Upper lobe of right lung (tissue), 1 donor: ENCODE measurements around the gene FBL. TPM values are rescaled to one million over a fixed set of nuclear protein-coding genes. Genes with fewer than 3 reads are reported as not detected.

Experiments
- ATAC-seq: fragments of 200-7000 bp; cut with Tn5 transposase; one replicate; pipeline ENCODE4 v1.9.1; 2020; ENCODE audit warnings: mild to moderate bottlenecking, moderate library complexity
- DNase-seq: peaks from one replicate; pipeline ENCODE4 v3.0.0-alpha.2; 2020
- H3K27ac ChIP-seq: fragments of 200-600 bp; one replicate; pipeline ENCODE4 v1.8.0; 2022
- H3K27me3 ChIP-seq: fragments of 200-600 bp; one replicate; pipeline ENCODE4 v1.8.0; 2022; ENCODE audit warnings: mild to moderate bottlenecking
- H3K36me3 ChIP-seq: fragments of 200-600 bp; one replicate; pipeline ENCODE4 v1.8.0; 2022
- H3K4me1 ChIP-seq: fragments of 200-600 bp; one replicate; pipeline ENCODE4 v1.8.0; 2022
- H3K4me3 ChIP-seq: fragments of 200-600 bp; one replicate; pipeline ENCODE4 v1.8.0; 2022; ENCODE audit warnings: mild to moderate bottlenecking
- H3K9me3 ChIP-seq: fragments of 200-600 bp; one replicate; pipeline ENCODE4 v1.8.0; 2022
- intact Hi-C: fragments of 100-400 bp; cut with DNase I; formaldehyde crosslinking; loops from one replicate; pipeline ENCODE4 v1.11.0; 2022
- total RNA-seq: library from RNA; stranded (reverse); fragmentation: NEBNext Ultra II Directional; extraction: Animal tissue kit (Norgen Biotek cat#: 25700); gene quantifications from one replicate; pipeline ENCODE4 v1.2.1, GENCODE V29; 2021
- TF ChIP-seq, protein P1 (sequence below): fragments of 200-600 bp; IDR thresholded peaks from one replicate; pipeline ENCODE4 v1.8.0; 2022; ENCODE audit warnings: antibody characterized with exemption
- donor health status: DM: no; HTN: yes; CAD: no; lungs with severe emphysema.

FBL gene
- total RNA-seq, 1 donor from 2014 or later, result 123 TPM

DNA sequence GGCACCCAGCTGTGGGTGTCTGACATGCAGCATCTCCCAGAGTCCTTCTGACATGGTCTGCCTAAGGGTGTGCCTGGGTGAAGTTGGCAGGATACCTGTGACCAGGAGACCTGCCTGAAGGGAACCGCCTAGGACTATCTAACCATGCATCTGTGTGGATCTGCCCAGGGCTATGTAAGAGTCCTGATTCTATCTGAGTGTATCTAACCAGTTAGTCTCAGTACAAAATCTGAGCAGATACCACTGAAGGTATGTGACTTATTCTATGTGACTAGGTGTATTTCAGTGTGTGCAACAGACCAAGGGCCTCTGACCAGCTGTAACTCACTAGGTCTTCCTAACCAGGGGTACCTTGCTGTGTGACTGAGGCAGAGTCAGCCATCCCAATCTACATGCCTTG, 28.2 kb upstream of the FBL start:
- no peaks in the 10 kb centered on the region for H3K9me3 ChIP-seq
- DNase-seq (no peak), ATAC-seq (no peak)
- intact Hi-C loops, result no loop called here
- no peaks in the 10 kb centered on the region for H3K36me3 ChIP-seq
- H3K4me3 ChIP-seq, result no peak overlapping the region
- no peaks in the 10 kb centered on the region for H3K4me1 ChIP-seq
- H3K27ac ChIP-seq, result no peak overlapping the region
- no peaks in the 10 kb centered on the region for H3K27me3 ChIP-seq
- TF ChIP-seq, protein P1, sequence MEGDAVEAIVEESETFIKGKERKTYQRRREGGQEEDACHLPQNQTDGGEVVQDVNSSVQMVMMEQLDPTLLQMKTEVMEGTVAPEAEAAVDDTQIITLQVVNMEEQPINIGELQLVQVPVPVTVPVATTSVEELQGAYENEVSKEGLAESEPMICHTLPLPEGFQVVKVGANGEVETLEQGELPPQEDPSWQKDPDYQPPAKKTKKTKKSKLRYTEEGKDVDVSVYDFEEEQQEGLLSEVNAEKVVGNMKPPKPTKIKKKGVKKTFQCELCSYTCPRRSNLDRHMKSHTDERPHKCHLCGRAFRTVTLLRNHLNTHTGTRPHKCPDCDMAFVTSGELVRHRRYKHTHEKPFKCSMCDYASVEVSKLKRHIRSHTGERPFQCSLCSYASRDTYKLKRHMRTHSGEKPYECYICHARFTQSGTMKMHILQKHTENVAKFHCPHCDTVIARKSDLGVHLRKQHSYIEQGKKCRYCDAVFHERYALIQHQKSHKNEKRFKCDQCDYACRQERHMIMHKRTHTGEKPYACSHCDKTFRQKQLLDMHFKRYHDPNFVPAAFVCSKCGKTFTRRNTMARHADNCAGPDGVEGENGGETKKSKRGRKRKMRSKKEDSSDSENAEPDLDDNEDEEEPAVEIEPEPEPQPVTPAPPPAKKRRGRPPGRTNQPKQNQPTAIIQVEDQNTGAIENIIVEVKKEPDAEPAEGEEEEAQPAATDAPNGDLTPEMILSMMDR, result no peak

DNA sequence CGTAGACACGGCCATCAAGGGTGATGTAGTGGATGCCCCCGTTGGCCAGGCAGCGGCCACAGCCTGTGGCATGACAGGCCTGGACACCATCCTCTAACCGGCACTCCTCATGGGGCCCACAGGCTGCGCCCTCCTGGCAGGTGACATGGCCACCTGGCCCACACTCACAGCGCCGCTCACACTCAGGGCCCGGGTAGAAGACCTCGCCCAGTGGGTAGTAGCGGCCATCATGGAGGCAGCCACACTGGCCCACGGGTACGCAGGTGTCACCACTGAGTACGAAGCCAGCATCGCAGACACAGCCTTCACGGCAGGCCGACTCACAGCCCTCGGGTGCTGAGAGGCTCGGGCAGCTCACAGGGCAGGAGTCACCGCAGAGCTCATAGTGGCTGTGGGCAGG, 27.2 kb upstream of the FBL start:
- ATAC-seq (no peak), DNase-seq (no peak)
- TF ChIP-seq, protein P1, result no peak
- no peaks in the 10 kb centered on the region for H3K9me3 ChIP-seq
- H3K4me3 ChIP-seq, result no peak overlapping the region
- H3K27me3 ChIP-seq, result no peaks in the 10 kb centered on the region
- intact Hi-C loops, result no loop called here
- H3K36me3 ChIP-seq, result no peaks in the 10 kb centered on the region
- no peak overlapping the region for H3K27ac ChIP-seq
- H3K4me1 ChIP-seq, result no peaks in the 10 kb centered on the region

DNA sequence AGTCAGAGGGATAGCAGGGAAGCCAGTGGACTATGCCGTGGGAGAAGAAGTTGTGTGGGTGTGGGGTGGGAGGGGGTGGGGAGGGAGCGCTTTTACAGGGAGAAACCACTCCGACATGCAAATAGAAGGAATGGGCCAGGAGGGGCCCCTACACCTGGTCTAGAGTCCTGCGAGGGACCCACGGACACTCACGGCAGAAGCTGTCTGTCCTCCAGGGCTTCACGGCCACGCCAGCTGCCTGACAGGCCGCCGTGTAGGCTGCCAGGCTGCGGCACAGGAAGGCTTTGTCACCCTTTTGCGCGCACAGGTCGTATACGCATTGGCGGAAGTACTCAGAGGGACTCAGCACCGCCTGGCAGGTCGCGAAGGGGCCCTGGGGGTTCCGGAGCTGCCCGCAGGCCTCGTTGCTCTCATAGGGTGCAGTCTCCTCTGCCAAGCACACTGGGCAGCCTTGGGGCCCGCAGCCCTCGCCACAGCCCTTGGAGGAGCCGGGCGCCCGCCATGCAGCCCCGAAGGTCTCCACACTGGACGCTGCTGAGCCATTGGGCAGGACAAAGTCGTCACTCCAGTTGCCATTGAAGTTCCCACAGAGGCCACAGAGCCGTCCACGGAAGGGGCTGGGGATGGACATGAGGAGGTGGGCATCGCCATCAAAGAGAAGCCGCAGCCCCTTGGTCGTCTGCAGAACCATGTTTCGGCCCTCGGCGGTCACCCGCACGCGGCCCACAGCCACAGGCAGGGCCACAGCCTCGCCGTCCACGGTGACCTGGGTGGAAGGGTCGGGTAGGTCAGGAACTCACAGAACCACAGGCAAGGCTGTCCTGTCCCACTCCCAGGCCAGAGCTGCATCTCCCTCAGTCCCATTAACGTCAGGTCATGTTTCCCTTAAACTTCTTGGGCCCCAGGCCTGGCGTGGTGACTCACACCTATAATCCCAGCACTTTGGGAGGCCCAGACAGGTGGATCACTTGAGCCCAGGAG, 26.0 kb upstream of the FBL start:
- TF ChIP-seq, protein P1, result no peak
- ATAC-seq (no peak), DNase-seq (no peak)
- Histone ChIP-seq H3K27me3 (no peaks in the 10 kb centered on the region), H3K9me3 (no peaks in the 10 kb centered on the region), H3K4me1 (no peaks in the 10 kb centered on the region), H3K27ac (no peak overlapping the region), H3K36me3 (no peaks in the 10 kb centered on the region), H3K4me3 (no peak overlapping the region)
- intact Hi-C loops, result no loop called here

DNA sequence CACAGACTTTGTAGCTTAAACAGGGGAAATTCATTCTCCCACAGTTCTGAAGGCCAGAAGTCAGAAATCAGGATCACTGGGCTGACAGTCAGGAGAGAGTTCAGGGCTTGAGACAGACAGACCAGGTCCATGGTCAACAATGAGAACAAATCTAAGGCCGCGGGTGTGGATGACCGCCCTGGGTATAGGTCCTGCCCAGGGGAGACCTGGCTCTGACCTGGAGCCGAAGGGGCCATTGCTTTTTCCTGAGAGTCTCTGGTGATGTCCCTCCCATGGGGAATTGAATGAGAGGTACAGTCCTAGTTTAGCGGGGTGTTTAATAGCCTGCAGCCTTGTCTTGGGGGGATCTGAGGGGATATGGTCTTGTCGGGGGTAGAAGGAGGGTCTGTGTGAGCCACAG, 25.2 kb upstream of the FBL start:
- no peaks in the 10 kb centered on the region for H3K4me1 ChIP-seq
- no peak for DNase-seq
- TF ChIP-seq, protein P1, result no peak
- H3K4me3 ChIP-seq, result no peak overlapping the region
- no peak for ATAC-seq
- intact Hi-C loops, result no loop called here
- no peaks in the 10 kb centered on the region for H3K9me3 ChIP-seq
- no peaks in the 10 kb centered on the region for H3K27me3 ChIP-seq
- H3K27ac ChIP-seq, result no peak overlapping the region
- no peaks in the 10 kb centered on the region for H3K36me3 ChIP-seq

DNA sequence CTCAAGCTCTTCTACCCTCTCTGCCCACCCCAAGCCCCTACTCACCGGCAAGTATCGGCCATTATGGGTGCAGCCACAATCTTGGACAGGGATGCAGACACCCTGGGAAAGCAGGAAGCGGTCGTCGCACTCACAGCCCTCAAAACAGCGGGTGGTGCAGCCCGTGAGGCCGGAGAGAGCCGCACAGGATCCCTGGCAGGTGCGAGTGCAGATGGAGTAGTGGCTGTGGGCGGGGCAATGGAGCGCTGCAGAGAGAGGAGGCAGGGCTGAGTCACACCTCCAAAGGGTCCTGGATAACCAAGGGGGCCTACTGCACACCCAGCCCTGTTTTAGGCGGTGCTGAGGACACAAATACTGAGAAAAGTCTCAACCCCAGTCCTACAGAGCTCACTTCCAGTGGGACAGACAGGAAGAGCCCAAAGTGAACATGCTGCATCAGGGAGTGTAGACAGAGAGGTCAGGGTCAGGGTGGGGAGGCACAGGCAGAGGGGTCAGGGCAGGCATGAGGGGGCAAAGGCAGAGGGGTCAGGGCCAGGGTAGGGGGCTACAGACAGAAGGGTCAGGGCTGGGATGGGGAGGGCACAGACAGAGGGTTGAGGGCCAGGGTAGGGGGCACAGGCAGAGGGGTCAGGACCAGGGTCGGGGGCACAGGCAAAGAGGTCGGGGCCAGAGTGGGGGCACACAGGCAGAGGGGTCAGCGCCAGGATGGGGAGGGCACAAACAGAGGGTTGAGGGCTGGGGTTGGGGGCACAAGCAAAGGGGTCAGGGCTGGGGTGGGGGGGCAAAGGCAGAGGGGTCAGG, 24.2 kb upstream of the FBL start:
- DNase-seq, result no peak
- no peak overlapping the region for H3K4me3 ChIP-seq
- H3K36me3 ChIP-seq, result no peaks in the 10 kb centered on the region
- ATAC-seq, result no peak
- TF ChIP-seq, protein P1, result no peak
- intact Hi-C loops, result no loop called here
- H3K27ac ChIP-seq, result no peak overlapping the region
- H3K27me3 ChIP-seq, result no peaks in the 10 kb centered on the region
- H3K9me3 ChIP-seq, result no peaks in the 10 kb centered on the region
- H3K4me1 ChIP-seq, result no peaks in the 10 kb centered on the region
